GM12891 (cell line): ENCODE data around the gene GID8.

Source experiments
- POLR2A ChIP-seq: IDR thresholded peaks from 2 replicates; pipeline ENCODE4 v1.6.1; 2011; ENCODE audit warnings: low read depth, low read length, control low read depth
- POLR2AphosphoS5 ChIP-seq: IDR thresholded peaks from 2 replicates; pipeline ENCODE4 v1.6.1; 2011; ENCODE audit warnings: low read depth, low read length, control low read depth
- SPI1 ChIP-seq: IDR thresholded peaks from 2 replicates; pipeline ENCODE4 v1.6.1; 2011; ENCODE audit warnings: low read depth, low read length, control low read depth
- TAF1 ChIP-seq: IDR thresholded peaks from 2 replicates; pipeline ENCODE4 v1.6.1; 2011; ENCODE audit warnings: low read depth, low read length, control low read depth

DNA sequence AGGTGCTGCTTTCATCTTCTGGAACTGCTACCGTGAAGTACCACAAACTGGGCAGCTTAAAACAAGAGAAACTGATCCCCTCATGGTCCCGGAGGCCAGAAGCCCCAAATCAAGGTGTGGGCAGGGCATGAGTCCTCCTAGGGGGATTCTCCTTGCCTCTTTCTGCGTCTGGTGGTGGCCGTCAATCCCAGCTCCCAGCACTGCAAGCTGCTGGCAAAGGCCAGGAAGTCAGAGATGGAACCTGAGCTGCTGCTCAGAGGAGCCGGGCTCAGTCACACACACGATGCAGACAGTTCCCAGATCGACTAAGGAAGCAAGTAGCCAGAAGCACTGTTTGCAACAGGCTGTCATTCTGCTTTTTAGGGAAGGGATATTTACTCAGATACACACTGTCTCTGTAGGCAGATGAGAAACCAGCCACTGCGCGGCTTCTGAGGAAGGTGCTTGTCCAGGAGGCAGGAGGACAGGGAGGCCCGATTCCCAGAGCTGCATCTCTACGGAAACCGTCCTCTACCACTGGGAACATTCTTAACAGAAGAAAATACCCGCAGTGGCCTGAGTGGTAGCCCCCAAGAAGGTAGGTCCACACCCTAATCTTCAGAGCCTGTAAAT lies 53.4 kb downstream of the GID8 start:
- TF ChIP-seq POLR2A (no peak), SPI1 (no peak), TAF1 (no peak), POLR2AphosphoS5 (no peak)
